Fibroblast of villous mesenchyme (primary cell): ENCODE data around the gene FAF1. TPM values are rescaled to one million over a fixed set of nuclear protein-coding genes. Genes with fewer than 3 reads are reported as not detected.
A peak's percentile ranks its signal among the peaks of the same experiment; 100 is the strongest.

Experiments used
- DNase-seq: peaks from one replicate; pipeline ENCODE4 v3.0.0-alpha.2; 2010; ENCODE audit warnings: low read depth
- H3K4me3 ChIP-seq: 2 replicates; pipeline ENCODE4 v1.5.1; 2011; ENCODE audit warnings: low read depth, mild to moderate bottlenecking, low read length
- total RNA-seq: library from RNA; depleted of rRNA; stranded (reverse); fragments of >200 nt; gene quantifications from 2 replicates; pipeline ENCODE4 v1.2.3, GENCODE V29; 2012
- TF ChIP-seq, protein P1 (sequence below): IDR thresholded peaks from 2 replicates; pipeline ENCODE4 v1.5.1; 2012; ENCODE audit warnings: low read depth, mild to moderate bottlenecking, low read length; ENCODE audit not compliant: insufficient read depth

The FAF1 gene
- total RNA-seq, 1 donor, result 55.7 TPM

DNA sequence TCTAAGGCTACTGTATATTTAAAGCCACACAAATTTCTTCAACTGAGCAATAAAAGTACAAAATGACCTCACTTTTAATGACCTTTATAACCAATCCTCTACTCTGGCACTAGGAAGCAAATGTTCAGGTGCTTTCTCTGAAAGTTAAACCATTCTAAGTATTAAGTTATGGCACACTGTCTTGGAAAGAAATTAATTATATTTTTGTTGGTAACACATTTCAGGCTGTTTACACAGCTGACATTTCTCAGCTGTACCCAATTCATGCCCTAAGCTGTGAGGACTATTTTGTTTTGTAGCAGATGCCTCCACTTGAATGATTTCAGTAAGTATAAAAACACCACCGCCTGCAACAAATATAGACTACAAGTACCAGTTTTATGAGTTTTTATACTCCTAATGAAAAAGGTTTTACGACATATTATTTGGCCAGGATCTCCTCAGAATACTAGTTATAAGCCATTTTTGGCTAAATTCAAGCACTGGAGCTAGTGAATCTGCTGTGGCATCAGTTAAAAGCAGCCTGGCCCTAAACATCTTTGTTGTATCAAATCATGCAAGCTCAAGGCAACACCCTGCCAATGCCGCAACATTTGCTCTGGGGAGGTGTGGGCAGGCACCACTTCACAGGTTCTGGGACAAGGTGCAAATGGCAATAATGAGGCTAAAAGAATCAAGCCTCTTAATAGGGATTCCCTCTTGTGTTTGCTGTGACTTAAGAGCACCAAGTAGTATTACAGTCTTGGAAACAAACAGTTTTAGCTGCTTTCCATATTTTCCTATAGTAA, 308.4 kb downstream of the FAF1 start:
- DNase-seq, result no peak
- no peak overlapping the region for H3K4me3 ChIP-seq
- TF ChIP-seq, protein P1, sequence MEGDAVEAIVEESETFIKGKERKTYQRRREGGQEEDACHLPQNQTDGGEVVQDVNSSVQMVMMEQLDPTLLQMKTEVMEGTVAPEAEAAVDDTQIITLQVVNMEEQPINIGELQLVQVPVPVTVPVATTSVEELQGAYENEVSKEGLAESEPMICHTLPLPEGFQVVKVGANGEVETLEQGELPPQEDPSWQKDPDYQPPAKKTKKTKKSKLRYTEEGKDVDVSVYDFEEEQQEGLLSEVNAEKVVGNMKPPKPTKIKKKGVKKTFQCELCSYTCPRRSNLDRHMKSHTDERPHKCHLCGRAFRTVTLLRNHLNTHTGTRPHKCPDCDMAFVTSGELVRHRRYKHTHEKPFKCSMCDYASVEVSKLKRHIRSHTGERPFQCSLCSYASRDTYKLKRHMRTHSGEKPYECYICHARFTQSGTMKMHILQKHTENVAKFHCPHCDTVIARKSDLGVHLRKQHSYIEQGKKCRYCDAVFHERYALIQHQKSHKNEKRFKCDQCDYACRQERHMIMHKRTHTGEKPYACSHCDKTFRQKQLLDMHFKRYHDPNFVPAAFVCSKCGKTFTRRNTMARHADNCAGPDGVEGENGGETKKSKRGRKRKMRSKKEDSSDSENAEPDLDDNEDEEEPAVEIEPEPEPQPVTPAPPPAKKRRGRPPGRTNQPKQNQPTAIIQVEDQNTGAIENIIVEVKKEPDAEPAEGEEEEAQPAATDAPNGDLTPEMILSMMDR, result no peak

DNA sequence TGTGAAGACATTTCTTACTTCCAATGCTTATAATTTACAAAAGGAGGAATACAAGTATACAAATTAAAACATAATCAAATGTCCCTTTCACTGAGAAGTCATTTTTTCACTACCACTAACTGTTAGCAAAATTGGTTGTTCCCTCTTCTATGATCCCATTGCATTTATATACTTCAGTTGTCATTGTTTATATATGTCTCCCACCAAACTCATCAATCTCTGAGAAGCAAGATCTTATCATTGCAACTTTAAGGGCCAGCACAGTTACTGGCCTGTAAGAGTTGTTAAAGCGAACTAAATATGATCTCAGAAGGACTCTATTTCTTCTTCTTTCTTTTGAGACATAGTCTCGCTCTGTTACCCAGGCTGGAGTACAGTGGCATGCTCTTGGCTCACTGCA, 313.5 kb downstream of the FAF1 start:
- no peak overlapping the region for H3K4me3 ChIP-seq
- TF ChIP-seq, protein P1, result no peak
- no peak for DNase-seq

DNA sequence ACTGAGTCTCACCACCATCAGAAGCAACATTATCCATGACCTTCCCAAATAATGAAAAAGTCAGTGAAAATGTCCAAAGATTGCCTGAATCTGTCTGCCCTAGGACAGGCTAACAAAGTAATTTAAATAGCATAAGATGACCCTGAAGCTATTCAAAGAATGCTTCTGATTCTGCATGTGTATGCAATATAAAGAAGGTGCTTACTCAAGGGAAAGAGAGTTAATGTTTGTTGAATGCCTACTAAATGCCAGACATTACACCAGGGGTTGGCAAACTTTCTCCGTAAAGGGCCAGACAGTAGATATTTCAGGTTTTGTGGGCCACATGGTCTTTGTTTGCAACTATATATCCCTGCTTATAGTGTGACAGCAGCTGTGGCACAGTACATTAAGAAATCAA, 314.9 kb downstream of the FAF1 start:
- no peak for DNase-seq
- TF ChIP-seq, protein P1, result no peak
- no peak overlapping the region for H3K4me3 ChIP-seq

DNA sequence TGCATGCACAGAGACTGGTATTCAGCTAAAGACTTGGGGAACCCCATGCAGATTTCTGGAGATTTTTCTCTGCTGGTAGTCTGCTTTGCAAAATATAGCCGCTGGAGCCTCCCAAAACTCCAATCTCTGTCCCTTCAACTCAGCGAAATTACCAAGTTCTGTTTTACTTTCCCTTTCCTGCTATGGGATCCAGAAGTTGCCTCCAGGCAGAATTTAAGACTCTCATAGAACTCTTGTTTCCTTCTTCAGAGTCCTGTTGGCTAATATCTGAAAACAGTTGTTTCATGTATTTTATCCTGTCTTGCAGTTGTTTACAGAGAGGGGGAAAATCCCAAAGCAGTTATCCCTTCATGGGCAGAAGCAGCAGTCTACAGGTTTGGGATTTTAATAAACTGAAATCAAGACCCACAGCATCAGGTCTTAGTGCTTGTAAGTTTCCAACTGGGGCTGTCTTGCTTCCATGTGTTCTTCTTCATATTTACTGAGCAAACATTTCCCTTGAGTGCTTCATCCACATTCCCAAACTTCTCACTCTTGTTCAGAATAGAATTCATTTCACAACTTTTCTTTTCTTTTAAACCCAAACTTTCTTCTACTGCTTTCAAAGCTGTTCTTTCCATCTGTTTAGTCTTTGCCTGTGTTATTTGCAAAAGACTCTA, 315.5 kb downstream of the FAF1 start:
- H3K4me3 ChIP-seq, result peak overlapping the region; percentile 47
- DNase-seq, result peak; percentile 74
- TF ChIP-seq, protein P1, result no peak

DNA sequence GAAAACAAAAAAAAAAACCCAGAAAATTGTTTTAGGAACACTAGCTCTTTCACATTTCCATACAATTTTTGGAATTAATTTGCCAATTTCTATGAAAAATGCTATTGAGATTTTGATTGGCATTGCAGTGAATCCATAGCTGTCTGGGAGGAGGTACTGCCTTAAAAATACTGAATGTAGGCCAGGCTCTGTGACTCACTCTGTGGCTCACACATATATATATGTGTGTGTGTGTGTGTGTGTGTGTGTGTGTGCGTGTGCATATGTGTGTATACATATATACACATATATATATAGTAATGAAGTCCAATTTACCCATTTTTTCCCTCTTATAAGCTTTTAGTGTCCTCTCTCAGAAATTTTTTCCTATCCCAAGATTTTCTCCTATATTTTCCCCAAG, 322.6 kb downstream of the FAF1 start:
- DNase-seq, result no peak
- no peak overlapping the region for H3K4me3 ChIP-seq
- TF ChIP-seq, protein P1, result no peak

DNA sequence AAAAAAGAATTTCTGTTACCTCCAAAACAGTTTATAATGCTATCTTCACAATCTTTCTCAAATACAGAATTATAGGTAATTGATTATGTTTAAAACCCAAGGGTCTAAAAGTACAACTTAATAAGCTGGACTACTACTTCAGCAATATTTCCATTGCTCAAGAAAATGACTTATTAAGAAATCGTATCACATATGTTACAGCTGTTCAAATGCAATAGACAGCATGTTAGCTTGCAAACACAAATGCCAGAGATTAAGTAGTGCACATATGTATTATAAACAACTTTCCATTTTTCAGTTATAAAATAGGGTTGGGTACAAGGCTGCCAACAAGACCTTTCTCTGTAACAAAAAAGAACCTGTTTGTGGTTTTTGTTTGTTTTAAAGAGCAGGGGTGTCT, 325.8 kb downstream of the FAF1 start:
- no peak overlapping the region for H3K4me3 ChIP-seq
- TF ChIP-seq, protein P1, result no peak
- DNase-seq, result peak; percentile 25
